GM04504 (cell line): ENCODE data around the gene TEAD1.

Experiments used
- DNase-seq: peaks from one replicate; pipeline ENCODE4 v3.0.0-alpha.2; 2012; ENCODE audit warnings: low read depth

The TEAD1 gene

GRCh38 chr11:12811861-12812260 lies 137.6 kb downstream of the TEAD1 start:
- DNase-seq, result no peak

GRCh38 chr11:12812849-12813248 lies 138.6 kb downstream of the TEAD1 start:
- no peak for DNase-seq

- no peak for DNase-seq
These were observed 139.4 kb downstream of the TEAD1 start for GRCh38 chr11:12813371-12814225.

GRCh38 chr11:12815129-12815480 lies 140.9 kb downstream of the TEAD1 start:
- no peak for DNase-seq

GRCh38 chr11:12815931-12816494 lies 141.8 kb downstream of the TEAD1 start:
- no peak for DNase-seq

GRCh38 chr11:12817681-12818332 lies 143.6 kb downstream of the TEAD1 start:
- no peak for DNase-seq

- DNase-seq, result no peak
These were observed 144.3 kb downstream of the TEAD1 start for GRCh38 chr11:12818333-12819015.

- no peak for DNase-seq
These were observed 148.3 kb downstream of the TEAD1 start for GRCh38 chr11:12822392-12823022.

GRCh38 chr11:12824281-12825041 lies 150.2 kb downstream of the TEAD1 start:
- no peak for DNase-seq

GRCh38 chr11:12826441-12826840 lies 152.2 kb downstream of the TEAD1 start:
- DNase-seq, result no peak

GRCh38 chr11:12827369-12827768 lies 153.1 kb downstream of the TEAD1 start:
- DNase-seq, result no peak

GRCh38 chr11:12827929-12828812 lies 153.9 kb downstream of the TEAD1 start:
- no peak for DNase-seq

- DNase-seq, result no peak
These were observed 154.9 kb downstream of the TEAD1 start for GRCh38 chr11:12829131-12829530.

GRCh38 chr11:12829540-12830314 lies 155.5 kb downstream of the TEAD1 start:
- DNase-seq, result no peak

GRCh38 chr11:12831471-12832202 lies 157.4 kb downstream of the TEAD1 start:
- no peak for DNase-seq

- no peak for DNase-seq
These were observed 158.4 kb downstream of the TEAD1 start for GRCh38 chr11:12832480-12833224.

- DNase-seq, result no peak
These were observed 159.9 kb downstream of the TEAD1 start for GRCh38 chr11:12834166-12834565.

- no peak for DNase-seq
These were observed 160.4 kb downstream of the TEAD1 start for GRCh38 chr11:12834630-12835029.
